Activated naive CD4-positive, alpha-beta T cell treated with anti-CD3 and anti-CD28 coated beads, Interleukin-2, amount 50 U/mL, for 16 hours (primary cell): ENCODE results near the gene DYTN.
"Not testable (repeated sequence)": the region's sequence is repeated elsewhere in the genome, so short reads cannot be mapped to it uniquely, and the experiment has no call there.

Experiments
- DNase-seq: peaks from one replicate; pipeline ENCODE4 v3.0.0-alpha.2; 2020

DYTN gene

GRCh38 chr2:206718296-206718695 lies at the start of gene DYTN:
Gene DYTN (minus strand): TSS chr2:206718396. CDS start chr2:206718279, 117 bp downstream.
- no peak for DNase-seq

GRCh38 chr2:206766057-206766930 lies 48.1 kb upstream of the DYTN start:
- no peak for DNase-seq

GRCh38 chr2:206765242-206766056 lies 47.3 kb upstream of the DYTN start, which contains the start of the genes FASTKD2 and MDH1B:
Gene FASTKD2 (plus strand): TSS chr2:206765606. CDS start chr2:206766694, 1,088 bp downstream.
Gene MDH1B (minus strand): TSS chr2:206765328. CDS start chr2:206765271, 57 bp downstream.
- peak; percentile 83 for DNase-seq

GRCh38 chr2:206764673-206765241 lies 46.6 kb upstream of the DYTN start:
- no peak for DNase-seq

- no peak for DNase-seq
Measured at GRCh38 chr2:206756816-206757215, 38.6 kb upstream of the DYTN start.

GRCh38 chr2:206740800-206741199 lies 22.6 kb upstream of the DYTN start:
- DNase-seq, result no peak

GRCh38 chr2:206739271-206739670 lies 21.1 kb upstream of the DYTN start:
- DNase-seq, result no peak

- DNase-seq, result no peak
Measured at GRCh38 chr2:206736935-206737334, 18.7 kb upstream of the DYTN start.

GRCh38 chr2:206733341-206733740 lies 15.1 kb upstream of the DYTN start:
- DNase-seq, result no peak

- DNase-seq, result no peak
Measured at GRCh38 chr2:206728277-206729199, 10.3 kb upstream of the DYTN start.

GRCh38 chr2:206727287-206727686 lies 9.1 kb upstream of the DYTN start:
- no peak for DNase-seq

GRCh38 chr2:206723288-206723687 lies 5.1 kb upstream of the DYTN start:
- no peak for DNase-seq

- no peak for DNase-seq
Measured at GRCh38 chr2:206721256-206721920, 3.2 kb upstream of the DYTN start.

- no peak for DNase-seq
Measured at GRCh38 chr2:206716623-206717022, 1.6 kb downstream of the DYTN start.

- not testable (repeated sequence) for DNase-seq
Measured at GRCh38 chr2:206715183-206715582, 3.0 kb downstream of the DYTN start.

- no peak for DNase-seq
Measured at GRCh38 chr2:206713746-206714145, 4.5 kb downstream of the DYTN start.

GRCh38 chr2:206708286-206708685 lies 9.9 kb downstream of the DYTN start:
- no peak for DNase-seq

- DNase-seq, result no peak
Measured at GRCh38 chr2:206707164-206707701, 11.0 kb downstream of the DYTN start.

GRCh38 chr2:206701952-206702605 lies 16.1 kb downstream of the DYTN start:
- no peak for DNase-seq

GRCh38 chr2:206700156-206700555 lies 18.0 kb downstream of the DYTN start:
- DNase-seq, result no peak

GRCh38 chr2:206698811-206699210 lies 19.4 kb downstream of the DYTN start:
- DNase-seq, result no peak
